HS-27A (cell line): ENCODE measurements around the gene PGGHG.
"Not testable (repeated sequence)": the region's sequence is repeated elsewhere in the genome, so short reads cannot be mapped to it uniquely, and the experiment has no call there.

Source experiments
- DNase-seq: peaks from one replicate; pipeline ENCODE4 v3.0.0-alpha.2; 2012; ENCODE audit warnings: low read depth, missing footprints

The PGGHG gene

DNA sequence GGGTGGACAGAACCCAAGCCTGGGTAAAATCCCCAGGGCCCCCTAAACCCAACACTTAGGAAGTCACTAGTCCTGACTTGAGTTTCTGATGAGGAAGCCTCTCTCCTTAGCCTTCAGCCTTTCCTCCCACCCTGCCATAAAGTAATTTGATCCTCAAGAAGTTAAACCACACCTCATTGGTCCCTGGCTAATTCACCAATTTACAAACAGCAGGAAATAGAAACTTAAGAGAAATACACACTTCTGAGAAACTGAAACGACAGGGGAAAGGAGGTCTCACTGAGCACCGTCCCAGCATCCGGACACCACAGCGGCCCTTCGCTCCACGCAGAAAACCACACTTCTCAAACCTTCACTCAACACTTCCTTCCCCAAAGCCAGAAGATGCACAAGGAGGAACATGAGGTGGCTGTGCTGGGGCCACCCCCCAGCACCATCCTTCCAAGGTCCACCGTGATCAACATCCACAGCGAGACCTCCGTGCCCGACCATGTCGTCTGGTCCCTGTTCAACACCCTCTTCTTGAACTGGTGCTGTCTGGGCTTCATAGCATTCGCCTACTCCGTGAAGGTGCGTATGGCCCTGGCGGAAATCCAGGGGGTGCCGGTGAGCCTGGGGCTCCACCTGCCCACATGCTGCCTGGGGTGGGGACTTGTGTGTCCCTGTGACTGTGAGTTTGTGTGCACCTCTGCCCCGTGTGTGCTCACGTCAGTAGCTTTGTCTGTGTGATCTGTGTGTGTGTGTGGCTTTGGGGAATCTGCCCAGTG, 25.0 kb downstream of the PGGHG start, which contains the start of gene IFITM1:
Gene IFITM1 (plus strand): TSS at position 254 of the 767 bp plus-strand sequence. CDS start 131 bp downstream, at position 385.
- DNase-seq: no peak

DNA sequence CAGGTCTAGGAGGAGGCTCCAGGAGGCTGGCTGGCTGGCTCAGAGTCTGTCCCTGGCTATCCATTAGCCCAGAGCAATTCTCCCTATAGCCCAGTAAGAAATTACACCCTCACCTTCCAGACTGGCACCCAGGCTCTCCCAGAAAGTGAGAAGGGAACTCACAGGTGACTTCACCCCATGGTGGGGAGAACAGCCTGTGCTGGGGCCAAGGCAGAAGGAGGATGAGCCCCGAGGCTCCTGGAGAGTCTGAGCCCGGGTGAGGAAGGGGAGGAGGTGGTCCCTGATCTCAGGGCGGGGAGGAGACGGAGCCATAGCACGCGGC, 25.6 kb downstream of the PGGHG start:
- not testable (repeated sequence) for DNase-seq

DNA sequence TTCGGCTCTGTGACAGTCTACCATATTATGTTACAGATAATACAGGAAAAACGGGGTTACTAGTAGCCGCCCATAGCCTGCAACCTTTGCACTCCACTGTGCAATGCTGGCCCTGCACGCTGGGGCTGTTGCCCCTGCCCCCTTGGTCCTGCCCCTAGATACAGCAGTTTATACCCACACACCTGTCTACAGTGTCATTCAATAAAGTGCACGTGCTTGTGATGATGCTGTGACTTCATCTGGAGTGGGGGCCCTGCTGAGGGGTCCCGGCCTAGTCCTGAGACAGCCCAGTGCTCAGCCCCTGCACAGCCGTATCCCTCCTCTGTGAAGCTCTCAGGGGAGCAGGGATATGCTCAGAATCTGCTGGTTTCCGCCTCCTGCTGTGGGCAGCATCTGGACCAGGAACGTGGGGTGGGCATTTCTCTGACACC, 26.1 kb downstream of the PGGHG start:
- no peak for DNase-seq

GRCh38 chr11:315516-315994, 26.6 kb downstream of the PGGHG start:
- no peak for DNase-seq

DNA sequence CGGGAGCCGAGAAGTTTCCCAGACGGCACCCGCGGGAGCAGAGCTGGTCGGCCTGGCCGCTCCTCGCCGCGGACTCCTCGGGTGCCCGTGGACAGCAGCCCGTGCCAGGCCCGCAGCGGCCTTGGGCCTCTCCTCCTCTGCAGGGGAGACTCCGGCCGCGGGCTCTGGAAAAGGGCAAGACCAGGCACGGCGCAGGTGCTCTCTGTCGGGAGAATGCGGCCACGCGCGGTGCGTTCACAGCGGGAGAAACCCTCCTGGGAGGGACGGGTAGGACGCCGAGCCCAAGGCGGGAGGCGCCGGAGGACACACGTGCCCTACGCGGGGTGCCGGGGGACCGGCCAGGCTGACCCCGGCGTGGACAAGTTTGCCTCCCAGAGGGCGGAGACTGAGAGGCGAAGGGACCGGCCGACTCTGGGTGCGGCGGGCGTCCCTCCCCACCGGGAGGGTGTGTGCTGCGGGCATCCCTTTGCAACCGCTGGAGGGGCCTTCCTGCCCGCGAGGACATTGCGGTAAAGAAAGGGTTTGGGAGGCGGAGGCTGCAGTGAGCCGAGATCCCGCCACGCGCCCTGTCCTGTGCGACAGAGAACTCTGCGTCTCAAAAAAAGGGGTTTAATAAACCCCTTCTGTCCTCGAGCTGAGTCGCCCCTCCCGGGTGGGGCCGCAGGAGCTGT, 27.2 kb downstream of the PGGHG start:
- DNase-seq: no peak

GRCh38 chr11:316891-317301, 28.0 kb downstream of the PGGHG start:
- no peak for DNase-seq

DNA sequence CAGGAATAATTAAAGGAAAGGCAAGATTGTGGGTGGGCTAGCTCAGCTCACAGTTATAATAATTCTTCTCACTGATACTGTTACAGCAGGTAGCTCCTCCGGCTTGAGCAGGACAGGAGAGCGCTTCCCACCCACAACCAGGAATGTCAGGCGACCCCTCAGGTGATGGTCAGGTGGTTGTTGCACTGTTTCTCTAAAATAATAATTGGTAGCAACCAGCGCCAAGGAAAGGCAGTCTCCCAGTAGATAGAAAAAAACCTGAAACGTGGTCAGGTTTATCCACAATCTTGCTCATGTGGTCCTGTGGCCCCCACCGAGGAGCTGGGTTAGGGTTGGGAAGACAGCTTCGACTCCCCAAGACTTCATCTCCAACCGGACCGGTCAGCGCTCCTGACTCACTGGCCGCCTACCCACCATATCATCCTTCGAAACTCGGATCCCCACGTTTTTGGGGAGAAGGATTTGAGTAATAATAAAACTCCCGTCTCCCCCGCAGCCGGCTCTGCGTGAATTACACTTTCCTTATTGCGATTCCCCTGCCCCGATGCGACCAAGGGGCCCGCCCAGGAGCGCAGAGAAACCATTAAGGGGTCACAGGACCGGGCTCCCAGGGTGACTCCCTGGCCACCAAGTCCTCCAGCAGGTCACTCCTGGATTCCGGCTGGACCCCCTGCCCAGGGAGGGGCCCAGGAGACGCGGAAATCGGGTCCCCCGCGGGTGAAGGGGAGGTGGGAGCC, 28.9 kb downstream of the PGGHG start:
- DNase-seq: not testable (repeated sequence)

- not testable (repeated sequence) for DNase-seq
Measured at GRCh38 chr11:318405-319120, 29.6 kb downstream of the PGGHG start.

GRCh38 chr11:319121-319887, 30.4 kb downstream of the PGGHG start:
- DNase-seq: not testable (repeated sequence)

DNA sequence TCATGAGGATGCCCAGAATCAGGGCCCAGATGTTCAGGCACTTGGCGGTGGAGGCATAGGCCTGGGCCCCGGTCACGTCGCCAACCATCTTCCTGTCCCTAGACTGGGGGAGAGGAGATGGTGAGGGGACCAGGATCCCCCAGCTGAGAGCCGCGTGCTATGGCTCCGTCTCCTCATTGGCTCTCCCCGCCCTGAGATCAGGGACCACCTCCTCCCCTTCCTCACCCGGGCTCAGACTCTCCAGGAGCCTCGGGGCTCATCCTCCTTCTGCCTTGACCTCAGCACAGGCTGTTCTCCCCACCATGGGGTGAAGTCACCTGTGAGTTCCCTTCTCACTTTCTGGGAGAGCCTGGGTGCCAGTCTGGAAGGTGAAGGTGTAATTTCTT, 31.0 kb downstream of the PGGHG start:
- DNase-seq: not testable (repeated sequence)

- DNase-seq: no peak
Measured at GRCh38 chr11:324156-324555, 35.2 kb downstream of the PGGHG start.

- DNase-seq: not testable (repeated sequence)
Measured at GRCh38 chr11:324593-325517, 35.9 kb downstream of the PGGHG start.

GRCh38 chr11:325796-326591, 37.1 kb downstream of the PGGHG start:
- DNase-seq: no peak

- DNase-seq: no peak
Measured at GRCh38 chr11:326592-326841, 37.6 kb downstream of the PGGHG start.

DNA sequence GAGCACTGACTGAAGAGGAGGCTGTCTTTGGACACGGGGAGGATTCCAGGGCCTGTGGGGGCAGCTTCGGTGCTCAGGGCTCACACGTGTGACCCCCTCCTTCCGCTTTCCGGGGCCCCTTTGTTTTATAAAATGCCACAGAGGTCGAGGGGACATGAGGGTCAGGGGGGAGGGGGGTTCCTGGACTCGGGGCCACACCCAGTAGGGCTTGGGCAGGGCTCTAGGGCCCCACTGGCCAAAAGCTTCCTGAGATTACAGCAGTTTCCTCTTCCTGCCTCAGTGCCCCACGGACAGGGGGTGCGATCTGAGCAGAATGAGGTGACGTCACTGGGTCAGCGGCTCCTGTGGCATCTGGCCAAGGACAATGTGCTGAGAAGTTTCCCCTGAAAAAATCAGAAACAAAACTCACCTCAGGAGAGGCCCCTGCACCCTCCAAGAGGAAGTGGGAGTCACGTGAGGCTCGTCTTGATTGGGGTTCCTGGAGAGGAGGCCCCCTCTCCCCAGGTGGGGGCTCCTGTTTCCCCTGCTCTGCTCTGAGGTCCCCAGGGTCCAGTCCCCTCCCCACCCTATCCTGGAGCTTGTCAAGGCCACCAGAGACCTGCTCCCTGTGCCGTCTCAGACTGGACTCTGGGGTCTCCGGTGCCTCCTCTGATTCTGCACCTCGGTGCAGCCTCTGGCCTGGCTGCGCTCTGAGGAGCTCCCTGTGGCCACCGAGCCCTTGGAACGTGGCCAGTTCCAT, 38.1 kb downstream of the PGGHG start:
- DNase-seq: no peak

DNA sequence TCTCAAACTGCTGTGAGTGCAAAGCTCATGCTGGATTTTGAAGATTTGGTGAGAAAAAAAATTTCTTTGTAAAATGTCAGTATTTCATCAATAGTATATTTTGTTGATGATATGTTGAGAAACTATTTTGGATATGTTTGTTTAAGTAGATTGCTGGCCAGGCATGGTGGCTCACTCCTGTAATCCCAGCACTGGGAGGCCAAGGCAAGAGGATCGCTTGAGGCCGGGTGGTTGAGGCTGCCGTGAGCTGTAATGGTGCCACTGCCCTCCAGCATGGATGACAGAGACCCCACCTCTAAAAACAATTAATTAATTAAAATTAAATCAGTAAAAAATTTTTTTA, 38.6 kb downstream of the PGGHG start:
- no peak for DNase-seq

- DNase-seq: no peak
Measured at GRCh38 chr11:328012-328411, 39.1 kb downstream of the PGGHG start.

- not testable (repeated sequence) for DNase-seq
Measured at GRCh38 chr11:328516-329100, 39.7 kb downstream of the PGGHG start.

DNA sequence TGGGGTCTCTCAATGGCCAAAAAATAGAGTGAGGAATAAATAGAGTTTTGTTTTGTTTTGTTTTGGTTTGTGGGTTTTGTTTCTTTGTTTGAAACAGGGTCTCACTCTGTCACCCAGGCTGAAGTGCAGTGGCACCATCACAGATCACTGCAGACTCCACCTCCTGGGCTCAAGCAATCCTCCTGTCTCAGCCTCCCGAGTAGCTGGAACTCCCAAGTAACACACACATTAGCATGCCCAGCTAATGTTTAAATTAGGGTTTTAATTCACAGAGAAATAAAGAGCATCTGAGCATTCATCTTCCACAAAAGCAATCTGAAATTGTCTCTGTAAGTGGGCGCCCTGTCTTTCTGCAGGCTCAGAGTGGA, 40.9 kb downstream of the PGGHG start:
- no peak for DNase-seq
